Ectodermal cell (in vitro differentiated cells): ENCODE results near the gene MYL11.

Experiments
- H3K27ac ChIP-seq: 2 replicates; pipeline ENCODE4 v1.7.0; 2013; ENCODE audit warnings: mild to moderate bottlenecking, low read depth, low read length; ENCODE audit not compliant: insufficient read depth, poor library complexity, severe bottlenecking
- H3K27me3 ChIP-seq: 2 replicates; pipeline ENCODE4 v1.7.0; 2013; ENCODE audit warnings: mild to moderate bottlenecking, low read length; ENCODE audit not compliant: insufficient read depth, control insufficient read depth, poor library complexity, severe bottlenecking
- H3K36me3 ChIP-seq: one replicate; pipeline ENCODE4 v1.7.0; 2013; ENCODE audit warnings: low read length; ENCODE audit not compliant: control insufficient read depth, insufficient read depth
- H3K4me1 ChIP-seq: one replicate; pipeline ENCODE4 v1.7.0; 2013; ENCODE audit warnings: low read length; ENCODE audit not compliant: control insufficient read depth, insufficient read depth
- H3K4me3 ChIP-seq: 2 replicates; pipeline ENCODE4 v1.7.0; 2013; ENCODE audit warnings: low read depth, low read length, control low read depth; ENCODE audit not compliant: insufficient read depth
- H3K9me3 ChIP-seq: 2 replicates; pipeline ENCODE4 v1.7.0; 2013; ENCODE audit warnings: mild to moderate bottlenecking, low read length, moderate library complexity; ENCODE audit not compliant: control insufficient read depth
- WGBS, 2 experiments: methylation state at CpG; one replicate each; pipeline ENCODE4 v1.1.7; 2013; ENCODE audit warnings: missing lambda C conversion rate in 2 of 2; 5-methylcytosine and 5-hydroxymethylcytosine counted together

MYL11 gene

GRCh38 chr16:30397056-30397455 lies 22.5 kb downstream of the MYL11 start:
- 91 to 95% methylated on average over 4 of the region's 4 CpGs for WGBS, 2 experiments

GRCh38 chr16:30397776-30398660 lies 23.4 kb downstream of the MYL11 start:
- Histone ChIP-seq H3K27ac (no peak overlapping the region), H3K36me3 (peaks cover 14% of the 10 kb centered on the region), H3K9me3 (no peaks in the 10 kb centered on the region), H3K27me3 (no peaks in the 10 kb centered on the region), H3K4me3 (no peak overlapping the region), H3K4me1 (peaks cover 37% of the 10 kb centered on the region)
- 95% methylated on average over 42 of the region's 42 CpGs for WGBS, 2 experiments

More at GRCh38 chr16:30397056-30397455, 22.5 kb downstream of the MYL11 start:
- H3K27me3 ChIP-seq, result no peaks in the 10 kb centered on the region
- H3K4me1 ChIP-seq, result peaks cover 37% of the 10 kb centered on the region
- no peak overlapping the region for H3K4me3 ChIP-seq
- no peaks in the 10 kb centered on the region for H3K9me3 ChIP-seq
- no peak overlapping the region for H3K27ac ChIP-seq
- H3K36me3 ChIP-seq, result peaks cover 14% of the 10 kb centered on the region

- Histone ChIP-seq H3K4me1 (peaks cover 33% of the 10 kb centered on the region), H3K9me3 (no peaks in the 10 kb centered on the region), H3K4me3 (peak overlapping the region; percentile 35), H3K27me3 (no peaks in the 10 kb centered on the region), H3K36me3 (peaks cover 14% of the 10 kb centered on the region), H3K27ac (peak overlapping the region; percentile 32)
- WGBS, 2 experiments, result 89% methylated on average over 23 of the region's 23 CpGs
Measured at GRCh38 chr16:30398661-30399434, 24.2 kb downstream of the MYL11 start.

- Histone ChIP-seq H3K4me1 (peaks cover 33% of the 10 kb centered on the region), H3K9me3 (no peaks in the 10 kb centered on the region), H3K4me3 (peak overlapping the region; percentile 35), H3K36me3 (peaks cover 14% of the 10 kb centered on the region), H3K27me3 (no peaks in the 10 kb centered on the region), H3K27ac (peak overlapping the region; percentile 99)
- WGBS, 2 experiments, result 23 to 25% methylated on average over 12 of the region's 12 CpGs
Measured at GRCh38 chr16:30399435-30400186, 25.0 kb downstream of the MYL11 start.

GRCh38 chr16:30401768-30402425 lies 27.3 kb downstream of the MYL11 start:
- Histone ChIP-seq H3K9me3 (no peaks in the 10 kb centered on the region), H3K36me3 (peaks cover 14% of the 10 kb centered on the region), H3K4me1 (peaks cover 27% of the 10 kb centered on the region), H3K27me3 (no peaks in the 10 kb centered on the region), H3K27ac (no peak overlapping the region), H3K4me3 (no peak overlapping the region)
- whole genome bisulfite sequencing, 2 experiments, result 90% methylated on average over 8 of the region's 8 CpGs

- WGBS, 2 experiments, result 53 to 54% methylated on average over 14 of the region's 14 CpGs
- peak overlapping the region; percentile 80 for H3K27ac ChIP-seq
- peaks cover 14% of the 10 kb centered on the region for H3K4me1 ChIP-seq
- peak overlapping the region; percentile 63 for H3K4me3 ChIP-seq
- no peaks in the 10 kb centered on the region for H3K27me3 ChIP-seq
- no peaks in the 10 kb centered on the region for H3K9me3 ChIP-seq
- no peaks in the 10 kb centered on the region for H3K36me3 ChIP-seq
Measured at GRCh38 chr16:30406795-30407101, 32.1 kb downstream of the MYL11 start.

- Histone ChIP-seq H3K4me3 (peak within 1 kb of the TSS; percentile 63), H3K36me3 (peaks cover 3% of the 10 kb centered on the region)
- WGBS, 2 experiments, result 1% methylated on average over 65 of the region's 65 CpGs
Measured at GRCh38 chr16:30407102-30407803, 32.7 kb downstream of the MYL11 start, which contains the start of gene ZNF771. TSS of gene ZNF771 (plus strand) at chr16:30407606. CDS start at chr16:30408054, 448 bp downstream.

GRCh38 chr16:30407804-30408534 lies 33.4 kb downstream of the MYL11 start:
- WGBS, 2 experiments, result 12% methylated on average over 14 of the region's 19 CpGs
- peaks cover 6% of the 10 kb centered on the region for H3K36me3 ChIP-seq

More at GRCh38 chr16:30407102-30407803, 32.7 kb downstream of the MYL11 start, which contains the start of gene ZNF771:
- Histone ChIP-seq H3K27ac (peak within 1 kb of the TSS; percentile 80), H3K27me3 (no peaks in the 10 kb centered on the region), H3K9me3 (no peaks in the 10 kb centered on the region), H3K4me1 (peaks cover 14% of the 10 kb centered on the region)

More at GRCh38 chr16:30407804-30408534, 33.4 kb downstream of the MYL11 start:
- H3K27me3 ChIP-seq, result no peaks in the 10 kb centered on the region
- H3K27ac ChIP-seq, result peak overlapping the region; percentile 80
- H3K4me3 ChIP-seq, result peak overlapping the region; percentile 63
- H3K9me3 ChIP-seq, result no peaks in the 10 kb centered on the region
- H3K4me1 ChIP-seq, result peaks cover 14% of the 10 kb centered on the region
